Cardiac muscle cell (in vitro differentiated cells and primary cell): ENCODE measurements around the gene PCDH12. TPM values are rescaled to one million over a fixed set of nuclear protein-coding genes. Genes with fewer than 3 reads are reported as not detected.

Source experiments
- DNase-seq, 2 donors: peaks; one replicate each; pipeline versions ENCODE4 v3.0.0 to v3.0.0-alpha.2; 2010 to 2017; ENCODE audit warnings: low read depth in 1 of 2, low spot score in 1 of 2
- H3K27ac ChIP-seq: fragments of 200-600 bp; sonication (generic); 2 replicates; pipeline ENCODE4 v1.5.1; 2016
- H3K27me3 ChIP-seq: fragments of 200-600 bp; sonication (generic); 2 replicates; pipeline ENCODE4 v1.6.0; 2016; ENCODE audit warnings: control low read depth
- H3K36me3 ChIP-seq: fragments of 200-600 bp; sonication (generic); 2 replicates; pipeline ENCODE4 v1.5.1; 2016; ENCODE audit warnings: control low read depth
- H3K4me1 ChIP-seq: fragments of 200-600 bp; sonication (generic); 2 replicates; pipeline ENCODE4 v1.8.1; 2017; ENCODE audit warnings: low read depth, mild to moderate bottlenecking, mixed run types
- H3K4me3 ChIP-seq: fragments of 200-600 bp; sonication (generic); 2 replicates; pipeline ENCODE4 v1.5.1; 2016; ENCODE audit warnings: mild to moderate bottlenecking
- H3K9me3 ChIP-seq: fragments of 200-600 bp; sonication (generic); 2 replicates; pipeline ENCODE4 v1.5.1; 2017; ENCODE audit warnings: low read depth, mild to moderate bottlenecking, control low read depth
- polyA plus RNA-seq: library from polyadenylated mRNA; unstranded; fragments of >200 nt; fragmentation: Nextera tagmentation; extraction: Ambion mirVana; gene quantifications from 2 replicates; pipeline ENCODE4 v1.2.1, GENCODE V29; 2016
- total RNA-seq: library from RNA; depleted of rRNA; stranded (reverse); fragments of >200 nt; gene quantifications from 2 replicates; pipeline ENCODE4 v1.2.3, GENCODE V29; 2016
- TF ChIP-seq, protein P1 (sequence below): IDR thresholded peaks from 2 replicates; pipeline ENCODE4 v1.5.1; 2012; ENCODE audit warnings: low read depth, mild to moderate bottlenecking, low read length

PCDH12 gene
- total and polyA plus RNA-seq, 2 experiments from 2014 or later, result 0.44 to 0.57 TPM

DNA sequence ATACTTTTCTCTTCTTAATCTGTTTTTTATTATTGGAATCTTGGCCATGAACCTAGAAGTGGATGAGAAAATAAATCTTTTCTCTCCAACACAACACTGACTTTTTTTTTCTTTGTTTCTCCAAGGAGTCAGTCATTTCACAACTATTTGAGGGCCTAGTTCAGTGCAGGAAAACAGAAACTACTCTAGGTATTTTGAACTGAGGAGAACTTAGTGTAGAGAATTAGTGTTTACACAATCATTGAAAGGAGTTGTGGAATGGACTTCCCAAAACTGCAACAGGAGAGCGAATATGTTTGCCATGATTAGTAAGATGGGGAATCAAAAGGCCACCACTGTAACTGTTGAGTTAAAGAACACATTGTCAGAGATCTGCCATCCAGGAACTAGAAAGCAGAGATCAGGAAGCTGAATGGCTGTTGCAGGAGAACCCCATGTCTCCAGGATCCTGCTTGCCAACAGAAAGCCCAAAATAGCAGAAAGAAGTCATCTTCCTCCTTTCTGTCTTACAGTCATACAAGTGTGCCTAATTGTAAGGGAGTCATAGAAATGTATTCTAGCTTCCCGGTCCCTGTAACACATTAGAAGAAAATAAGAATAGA is 59.5 kb downstream of the PCDH12 start:
- H3K4me1 ChIP-seq, result no peaks in the 10 kb centered on the region
- no peaks in the 10 kb centered on the region for H3K36me3 ChIP-seq
- no peak overlapping the region for H3K27ac ChIP-seq
- TF ChIP-seq, protein P1, sequence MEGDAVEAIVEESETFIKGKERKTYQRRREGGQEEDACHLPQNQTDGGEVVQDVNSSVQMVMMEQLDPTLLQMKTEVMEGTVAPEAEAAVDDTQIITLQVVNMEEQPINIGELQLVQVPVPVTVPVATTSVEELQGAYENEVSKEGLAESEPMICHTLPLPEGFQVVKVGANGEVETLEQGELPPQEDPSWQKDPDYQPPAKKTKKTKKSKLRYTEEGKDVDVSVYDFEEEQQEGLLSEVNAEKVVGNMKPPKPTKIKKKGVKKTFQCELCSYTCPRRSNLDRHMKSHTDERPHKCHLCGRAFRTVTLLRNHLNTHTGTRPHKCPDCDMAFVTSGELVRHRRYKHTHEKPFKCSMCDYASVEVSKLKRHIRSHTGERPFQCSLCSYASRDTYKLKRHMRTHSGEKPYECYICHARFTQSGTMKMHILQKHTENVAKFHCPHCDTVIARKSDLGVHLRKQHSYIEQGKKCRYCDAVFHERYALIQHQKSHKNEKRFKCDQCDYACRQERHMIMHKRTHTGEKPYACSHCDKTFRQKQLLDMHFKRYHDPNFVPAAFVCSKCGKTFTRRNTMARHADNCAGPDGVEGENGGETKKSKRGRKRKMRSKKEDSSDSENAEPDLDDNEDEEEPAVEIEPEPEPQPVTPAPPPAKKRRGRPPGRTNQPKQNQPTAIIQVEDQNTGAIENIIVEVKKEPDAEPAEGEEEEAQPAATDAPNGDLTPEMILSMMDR, result no peak
- no peaks in the 10 kb centered on the region for H3K27me3 ChIP-seq
- H3K4me3 ChIP-seq, result no peak overlapping the region
- no peak for DNase-seq
- H3K9me3 ChIP-seq, result no peaks in the 10 kb centered on the region

DNA sequence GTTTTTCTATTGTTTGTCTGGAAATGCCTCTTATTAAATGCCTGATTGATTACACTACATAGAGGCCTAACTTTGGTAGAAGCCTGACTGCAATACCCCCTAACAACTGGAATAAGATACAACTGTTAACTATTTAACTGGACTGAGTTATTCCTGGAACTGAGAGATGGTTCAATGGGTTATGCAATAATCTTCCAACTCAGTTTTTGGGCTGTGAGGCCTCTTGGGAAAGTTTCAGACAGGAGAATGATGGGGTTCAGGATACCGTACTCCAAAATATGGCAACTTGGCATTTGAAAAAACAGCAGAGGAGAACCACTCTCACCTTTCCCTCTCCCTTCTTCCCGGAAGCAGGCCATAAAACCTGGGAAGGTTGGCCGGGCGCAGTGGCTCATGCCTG is 60.6 kb downstream of the PCDH12 start:
- Histone ChIP-seq H3K9me3 (no peaks in the 10 kb centered on the region), H3K36me3 (no peaks in the 10 kb centered on the region), H3K27ac (no peak overlapping the region), H3K27me3 (no peaks in the 10 kb centered on the region), H3K4me1 (no peaks in the 10 kb centered on the region), H3K4me3 (no peak overlapping the region)
- TF ChIP-seq, protein P1, result no peak
- no peak for DNase-seq

Other genes with a start within 250 kb of the PCDH12 start
- 0.46 and 0.63 TPM in 2 replicates for gene PCDH1, start 79.8 kb downstream of the PCDH12 start, total RNA-seq
- gene PCDH1, start 79.8 kb downstream of the PCDH12 start, polyA plus RNA-seq, result 0.77 and 1.2 TPM in 2 replicates
- 101 and 108 TPM in 2 replicates for gene DELE1, start 34.3 kb downstream of the PCDH12 start, total RNA-seq
- 41.7 and 58.1 TPM in 2 replicates for gene DELE1, start 34.3 kb downstream of the PCDH12 start, polyA plus RNA-seq
- gene RNF14, start 10.9 kb upstream of the PCDH12 start, total RNA-seq, result 35.4 and 57.2 TPM in 2 replicates
- gene RNF14, start 10.9 kb upstream of the PCDH12 start, polyA plus RNA-seq, result 60.3 and 69.2 TPM in 2 replicates
- 25.8 and 40.6 TPM in 2 replicates for gene GNPDA1, start 54.8 kb upstream of the PCDH12 start, total RNA-seq
- gene GNPDA1, start 54.8 kb upstream of the PCDH12 start, polyA plus RNA-seq, result 47.6 and 67.7 TPM in 2 replicates
- 83.5 and 134 TPM in 2 replicates for gene NDFIP1, start 150.6 kb upstream of the PCDH12 start, total RNA-seq
- 78.0 and 84.9 TPM in 2 replicates for gene NDFIP1, start 150.6 kb upstream of the PCDH12 start, polyA plus RNA-seq